HEK293 (cell line): ENCODE data around the gene ECD.

ENCODE experiments used
- CTCF ChIP-seq: fragments of 450-650 bp; formaldehyde crosslinking; IDR thresholded peaks from 2 replicates; pipeline ENCODE4 v1.5.1; 2016; ENCODE audit warnings: missing biosample characterization, missing genetic modification characterization
- KLF10 ChIP-seq: fragments of 450-650 bp; IDR thresholded peaks from 2 replicates; pipeline ENCODE4 v1.5.1; 2018; ENCODE audit warnings: missing biosample characterization, mild to moderate bottlenecking, missing genetic modification characterization
- ZBTB17 ChIP-seq: fragments of 450-650 bp; formaldehyde crosslinking; IDR thresholded peaks from 2 replicates; pipeline ENCODE4 v1.5.1; 2016; ENCODE audit warnings: missing biosample characterization, missing genetic modification characterization
- ZBTB26 ChIP-seq: fragments of 450-650 bp; formaldehyde crosslinking; optimal IDR thresholded peaks from 2 replicates; pipeline ENCODE3; 2016; ENCODE audit warnings: missing biosample characterization, mild to moderate bottlenecking, missing genetic modification characterization
- ZNF184 ChIP-seq: fragments of 450-650 bp; IDR thresholded peaks from 2 replicates; pipeline ENCODE4 v1.5.1; 2018; ENCODE audit warnings: missing biosample characterization, mild to moderate bottlenecking, missing genetic modification characterization
- ZNF211 ChIP-seq: fragments of 450-650 bp; formaldehyde crosslinking; IDR thresholded peaks from 2 replicates; pipeline ENCODE4 v1.5.1; 2016; ENCODE audit warnings: low read depth, missing biosample characterization, missing genetic modification characterization
- ZNF221 ChIP-seq: fragments of 450-650 bp; formaldehyde crosslinking; IDR thresholded peaks from 2 replicates; pipeline ENCODE4 v1.5.1; 2017; ENCODE audit warnings: missing biosample characterization, missing genetic modification characterization, borderline replicate concordance
- ZNF302 ChIP-seq: fragments of 450-650 bp; formaldehyde crosslinking; IDR thresholded peaks from 2 replicates; pipeline ENCODE4 v1.5.1; 2016; ENCODE audit warnings: missing biosample characterization, missing genetic modification characterization, low read depth

- no peak for TF ChIP-seq CTCF (tag by site-specific recombination)
- no peak for TF ChIP-seq ZNF302 (tag by site-specific recombination)
- TF ChIP-seq ZBTB26 = no peak
- TF ChIP-seq ZBTB17 (tag by site-specific recombination) = no peak
- no peak for TF ChIP-seq ZNF211 (tag by site-specific recombination)
- TF ChIP-seq KLF10 (tag by site-specific recombination) = no peak
- no peak for TF ChIP-seq ZNF221 (tag by site-specific recombination)
- TF ChIP-seq ZNF184 (tag by site-specific recombination) = no peak
Measured at GRCh38 chr10:73156054-73156453, 11.8 kb downstream of the ECD start.
